ENCODE measurements around the gene ATP6V1F.

ATP6V1F gene

GRCh38 chr7:128867842-128868623 is 5.4 kb downstream of the ATP6V1F start:
- DNase-seq (ENCODE audit: low read depth, low spot score): no peak

- DNase-seq (ENCODE audit: low read depth, low spot score): no peak
These were observed 6.0 kb downstream of the ATP6V1F start for GRCh38 chr7:128868624-128869137.

GRCh38 chr7:128869138-128869943 is 6.7 kb downstream of the ATP6V1F start:
- no peak for DNase-seq (ENCODE audit: low read depth, low spot score)

- DNase-seq (ENCODE audit: low read depth, low spot score): no peak
These were observed 7.3 kb downstream of the ATP6V1F start for GRCh38 chr7:128869944-128870285.

- DNase-seq (ENCODE audit: low read depth, low spot score): no peak
These were observed 8.4 kb downstream of the ATP6V1F start for GRCh38 chr7:128871050-128871449.

- DNase-seq (ENCODE audit: low read depth, low spot score): no peak
These were observed 9.8 kb downstream of the ATP6V1F start for GRCh38 chr7:128872394-128872824.

GRCh38 chr7:128873234-128873633 is 10.6 kb downstream of the ATP6V1F start:
- DNase-seq (ENCODE audit: low read depth, low spot score): no peak

- no peak for DNase-seq (ENCODE audit: low read depth, low spot score)
These were observed 11.7 kb downstream of the ATP6V1F start for GRCh38 chr7:128874140-128875031.

- no peak for DNase-seq (ENCODE audit: low read depth, low spot score)
These were observed 12.9 kb downstream of the ATP6V1F start for GRCh38 chr7:128875523-128875948.

- no peak for DNase-seq (ENCODE audit: low read depth, low spot score)
These were observed 13.5 kb downstream of the ATP6V1F start for GRCh38 chr7:128876127-128876526.

GRCh38 chr7:128876586-128876977 is 13.9 kb downstream of the ATP6V1F start:
- no peak for DNase-seq (ENCODE audit: low read depth, low spot score)

GRCh38 chr7:128876978-128877755 is 14.5 kb downstream of the ATP6V1F start:
- DNase-seq (ENCODE audit: low read depth, low spot score): no peak

- no peak for DNase-seq (ENCODE audit: low read depth, low spot score)
These were observed 15.1 kb downstream of the ATP6V1F start for GRCh38 chr7:128877756-128878120.

- no peak for DNase-seq (ENCODE audit: low read depth, low spot score)
These were observed 15.8 kb downstream of the ATP6V1F start for GRCh38 chr7:128878226-128879105.

- no peak for DNase-seq (ENCODE audit: low read depth, low spot score)
These were observed 16.8 kb downstream of the ATP6V1F start for GRCh38 chr7:128879461-128879938.

GRCh38 chr7:128879939-128880746 is 17.5 kb downstream of the ATP6V1F start:
- no peak for DNase-seq (ENCODE audit: low read depth, low spot score)

GRCh38 chr7:128880791-128881457 is 18.3 kb downstream of the ATP6V1F start:
- no peak for DNase-seq (ENCODE audit: low read depth, low spot score)

GRCh38 chr7:128881458-128882125 is 18.9 kb downstream of the ATP6V1F start:
- DNase-seq (ENCODE audit: low read depth, low spot score): no peak
